K562 (cell line): ENCODE measurements around the gene CHD2. TPM values are rescaled to one million over a fixed set of nuclear protein-coding genes. Genes with fewer than 3 reads are reported as not detected.

Experiments used
- ATAC-seq: fragments of 200-7000 bp; cut with Tn5 transposase; 3 replicates; pipeline ENCODE4 v1.9.1; 2020; ENCODE audit warnings: moderate library complexity
- BruUV-seq: library from RNA; stranded (reverse); fragments of 400-500 nt; replicated peaks from 2 replicates; lab custom pipeline; 2021; lab: Mats Ljungman, UMichigan
- CTCF ChIA-PET: fragments of 300-600 bp; formaldehyde crosslinking; extraction: SDS; loops from one replicate; lab custom pipeline; 2021; ENCODE audit warnings: low intra/inter-chr PET ratio; lab: Yijun Ruan, JAX
- POLR2A ChIA-PET: fragments of 300-600, 350-650 bp; sonication (Branson Sonifier 250); formaldehyde crosslinking; extraction: SDS; loops from one replicate; lab custom pipeline; 2021; ENCODE audit warnings: antibody characterized with exemption, inconsistent platforms; lab: Yijun Ruan, JAX
- DNase-seq, 4 experiments: peaks; one replicate each; pipeline versions ENCODE4 v3.0.0 to v3.0.0-alpha.2; 2011 to 2018; ENCODE audit warnings: low spot score in 3 of 4, mixed read lengths in 3 of 4; ENCODE audit errors: extremely low read depth in 1 of 4
- FAIRE-seq: peaks from 2 replicates; lab custom pipeline; 2011; peaks lifted over from hg19 to GRCh38; lab: Jason Lieb, UNC
- H2AFZ ChIP-seq: 2 replicates; pipeline ENCODE4 v1.6.0; 2011; ENCODE audit warnings: low read depth, low read length, control low read depth, inconsistent platforms
- H3K27ac ChIP-seq: fragments of 200-600 bp; 3 replicates; pipeline ENCODE4 v1.8.0; 2011; ENCODE audit warnings: low read depth, mild to moderate bottlenecking, control low read depth, inconsistent platforms, low read length, moderate library complexity, mixed read lengths; ENCODE audit errors: extremely low read depth
- H3K27me3 ChIP-seq, 2 experiments: fragments of 300-600 bp in 1 of 2; 2 replicates in 1 of 2; 3 replicates in 1 of 2; pipeline versions ENCODE4 v1.6.0 to v1.8.0; 2011; ENCODE audit warnings: inconsistent platforms in 2 of 2, low read length in 2 of 2, mild to moderate bottlenecking in 1 of 2, mixed read lengths in 1 of 2, moderate library complexity in 1 of 2; ENCODE audit not compliant: control insufficient read depth in 2 of 2, insufficient read depth in 2 of 2
- H3K36me3 ChIP-seq: fragments of 300-600 bp; 3 replicates; pipeline ENCODE4 v1.8.0; 2011; ENCODE audit warnings: mild to moderate bottlenecking, low read length, inconsistent platforms; ENCODE audit not compliant: control insufficient read depth, insufficient read depth
- H3K4me1 ChIP-seq, 2 experiments: fragments of 200-600 bp in 1 of 2; replicated peaks in 1 of 2; 2 replicates in 1 of 2; 3 replicates in 1 of 2; pipeline versions ENCODE4 v1.5.1 to v1.8.0; 2011; ENCODE audit warnings: inconsistent platforms in 2 of 2, low read length in 2 of 2, mild to moderate bottlenecking in 1 of 2, mixed read lengths in 1 of 2, moderate library complexity in 1 of 2; ENCODE audit not compliant: control insufficient read depth in 2 of 2, insufficient read depth in 2 of 2
- H3K4me2 ChIP-seq: 2 replicates; pipeline ENCODE4 v1.6.1; 2011; ENCODE audit warnings: low read length, control low read depth, inconsistent platforms, mixed read lengths; ENCODE audit not compliant: insufficient read depth
- H3K4me3 ChIP-seq: fragments of 200-600 bp; sonication (generic), shearing (Covaris generic); 2 replicates; pipeline ENCODE4 v1.5.1; 2016; ENCODE audit warnings: control low read depth, inconsistent platforms
- H3K79me2 ChIP-seq: fragments of 200-600 bp; 3 replicates; pipeline ENCODE4 v1.8.0; 2011; ENCODE audit warnings: low read length, inconsistent platforms; ENCODE audit not compliant: control insufficient read depth, insufficient read depth
- H3K9ac ChIP-seq, 2 experiments: 2 replicates each; pipeline versions ENCODE4 v1.6.0 to v1.6.1; 2011; ENCODE audit warnings: low read depth in 2 of 2, low read length in 2 of 2, control low read depth in 1 of 2, inconsistent platforms in 1 of 2, mild to moderate bottlenecking in 1 of 2, mixed read lengths in 1 of 2; ENCODE audit not compliant: insufficient read depth in 1 of 2
- H3K9me1 ChIP-seq: one replicate; pipeline ENCODE4 v1.6.0; 2011; ENCODE audit warnings: inconsistent platforms, mild to moderate bottlenecking, low read length, moderate library complexity; ENCODE audit not compliant: control insufficient read depth, insufficient read depth
- H3K9me3 ChIP-seq: replicated peaks from 2 replicates; pipeline ENCODE4 v1.5.1; 2011; ENCODE audit warnings: low read depth, low read length, inconsistent platforms; ENCODE audit not compliant: control insufficient read depth, insufficient read depth
- H4K20me1 ChIP-seq: replicated peaks from 2 replicates; pipeline ENCODE4 v1.6.1; 2011; ENCODE audit warnings: low read length, inconsistent platforms, mixed read lengths; ENCODE audit not compliant: control insufficient read depth, insufficient read depth
- ARID3A ChIP-seq: IDR thresholded peaks from 2 replicates; pipeline ENCODE4 v1.6.1; 2012; ENCODE audit warnings: low read depth, low read length, improper control_type of control experiment, borderline replicate concordance
- CHCHD3 ChIP-seq: fragments of 250-450 bp; sonication (Bioruptor Pico); IDR thresholded peaks from 2 replicates; pipeline ENCODE4 v2.1.2; 2022; ENCODE audit warnings: mild to moderate bottlenecking
- CREM ChIP-seq: IDR thresholded peaks from 2 replicates; pipeline ENCODE4 v1.6.1; 2014; ENCODE audit warnings: antibody characterized with exemption, low read depth
- HLTF ChIP-seq: fragments of 450-650 bp; IDR thresholded peaks from 2 replicates; pipeline ENCODE4 v1.6.1; 2016
- L3MBTL2 ChIP-seq: fragments of 450-650 bp; IDR thresholded peaks from 2 replicates; pipeline ENCODE4 v1.6.1; 2016; ENCODE audit warnings: mild to moderate bottlenecking, moderate library complexity
- NCOA1 ChIP-seq: fragments of 450-650 bp; IDR thresholded peaks from 2 replicates; pipeline ENCODE4 v1.6.1; 2016; ENCODE audit warnings: low read depth
- TCFL5 ChIP-seq: fragments of 250-450 bp; sonication (Bioruptor Pico); conservative IDR thresholded peaks from 2 replicates; pipeline ENCODE4 v1.6.1; 2021; ENCODE audit warnings: mild to moderate bottlenecking, moderate library complexity, matching md5 sums
- ZNF124 ChIP-seq: sonication (generic); formaldehyde crosslinking; IDR thresholded peaks from 2 replicates; pipeline ENCODE4 v1.8.1; 2022; ENCODE audit warnings: missing genetic modification reagents
- ZNF23 ChIP-seq: fragments of 250-450 bp; sonication (Bioruptor Pico); IDR thresholded peaks from 2 replicates; pipeline ENCODE4 v1.4.0; 2020; ENCODE audit warnings: mild to moderate bottlenecking
- ZSCAN32 ChIP-seq: fragments of 450-650 bp; formaldehyde crosslinking; IDR thresholded peaks from 2 replicates; pipeline ENCODE4 v1.4.0; 2020; ENCODE audit warnings: mild to moderate bottlenecking, moderate library complexity
- WGBS: fragments of 100-300 bp; shearing (Covaris generic); methylation state at CpG from one replicate; pipeline ENCODE4 v1.1.6; 2016; ENCODE audit warnings: low coverage, mixed read lengths; ENCODE audit not compliant: insufficient coverage; ENCODE audit errors: missing lambda C conversion rate; 5-methylcytosine and 5-hydroxymethylcytosine counted together
- in situ Hi-C: fragments of 300-500 bp; cut with MboI; formaldehyde crosslinking; loops from 4 replicates; pipeline ENCODE4 v1.15.0; 2018; ENCODE audit warnings: inconsistent platforms, mixed read lengths
- intact Hi-C: fragments of 100-400 bp; cut with micrococcal nuclease; formaldehyde crosslinking; loops from 2 replicates; pipeline ENCODE4 v1.14.2; 2022
- polyA plus RNA-seq, 8 experiments: library from polyadenylated mRNA; depleted of rRNA in 4 of 8; stranded (reverse) in 5 of 8; unstranded in 3 of 8; fragments of >200 nt; fragmentation: Nextera tagmentation in 2 of 8; fragmentation: Illumina TruSeq in 1 of 8; extraction: Ambion mirVana in 2 of 8; extraction: Trizol in 1 of 8; gene quantifications; 2 replicates each; pipeline versions ENCODE4 v1.2.1 to v1.2.3, GENCODE V29; 2011 to 2014; ENCODE audit warnings: inconsistent platforms in 1 of 8, missing spikeins in 1 of 8
- total RNA-seq, 7 experiments: library from RNA; depleted of rRNA in 6 of 7; stranded (reverse); fragments of >200 nt in 6 of 7; fragmentation: Illumina TruSeq in 2 of 7; extraction: Trizol in 2 of 7; gene quantifications; 2 replicates each; pipeline versions ENCODE4 v1.2.1 to v1.2.3, GENCODE V29; 2011 to 2021; ENCODE audit warnings: low replicate concordance in 1 of 7

The CHD2 gene
- total and polyA plus RNA-seq, 9 of the 15 experiments (the other 6 are each of a cell fraction or from before 2014, with no cell fraction given), result 38.9 to 70.8 (median 56.2) TPM

- intact Hi-C loops (no loop called here), in situ Hi-C loops (loop anchor here (25.0 kb wide), 1 partner anchor 1264 kb away; no protein-coding TSS in a partner anchor)
- ChIA-PET POLR2A (interaction anchor here (0.7 to 1.4 kb wide), 2 partner anchors 12 to 19 kb away, joined by 3 to 4 read pairs; no protein-coding TSS in a partner anchor), CTCF (no interaction called here)
- Histone ChIP-seq H3K4me2 (no peak overlapping the region), H3K79me2 (no peaks in the 10 kb centered on the region), H3K9me1 (no peaks in the 10 kb centered on the region), H3K27ac (no peak overlapping the region), H3K9me3 (no peaks in the 10 kb centered on the region), H2AFZ (no peak overlapping the region), H3K27me3 (peaks cover 40 to 95% of the 10 kb centered on the region in 2 experiments; a peak in 4 of 5 replicates), H4K20me1 (0 out of 2 replicates have a peak, but pooled peaks cover 7% of the 10 kb centered on the region), H3K9ac (no peak overlapping the region), H3K4me3 (no peak overlapping the region), H3K4me1 (peaks cover 0 to 37% of the 10 kb centered on the region in 2 experiments; a peak in 2 of 5 replicates), H3K36me3 (no peaks in the 10 kb centered on the region)
- 5% methylated on average over 10 of the region's 16 CpGs for WGBS
- FAIRE-seq (no peak), ATAC-seq (no peak), DNase-seq (no peak)
- no TSS peak for BruUV-seq
- TF ChIP-seq ZSCAN32 (CRISPR knock-in tag) (no peak), ZNF124 (CRISPR knock-in tag) (no peak), HLTF (no peak), L3MBTL2 (no peak), CREM (no peak), ZNF23 (no peak), NCOA1 (no peak), TCFL5 (no peak), CHCHD3 (CRISPR knock-in tag) (no peak), ARID3A (no peak)
Observed at GRCh38 chr15:93048759-93049161, 148.6 kb downstream of the CHD2 start.
